K562 (cell line): ENCODE data around the gene FBXO46. TPM values are rescaled to one million over a fixed set of nuclear protein-coding genes. Genes with fewer than 3 reads are reported as not detected.

ENCODE experiments used
- ARHGAP35 ChIP-seq: fragments of 450-650 bp; IDR thresholded peaks from 2 replicates; pipeline ENCODE4 v1.6.1; 2018; ENCODE audit not compliant: partially characterized antibody
- BRF2 ChIP-seq: IDR thresholded peaks from 3 replicates; pipeline ENCODE4 v1.6.1; 2011; ENCODE audit warnings: borderline replicate concordance, mild to moderate bottlenecking; ENCODE audit not compliant: insufficient read length, insufficient read depth
- CREM ChIP-seq: IDR thresholded peaks from 2 replicates; pipeline ENCODE4 v1.6.1; 2014; ENCODE audit warnings: antibody characterized with exemption, low read depth
- CXXC5 ChIP-seq: fragments of 250-450 bp; sonication (Bioruptor Pico); IDR thresholded peaks from 2 replicates; pipeline ENCODE4 v1.8.0; 2022; ENCODE audit warnings: inconsistent platforms, mild to moderate bottlenecking, moderate library complexity
- HMG20A ChIP-seq: fragments of 450-650 bp; formaldehyde crosslinking; conservative IDR thresholded peaks from 2 replicates; pipeline ENCODE4 v1.4.0; 2020; ENCODE audit warnings: mild to moderate bottlenecking, mixed read lengths
- KDM2B ChIP-seq: fragments of 250-450 bp; sonication (Bioruptor Pico); IDR thresholded peaks from 2 replicates; pipeline ENCODE4 v1.8.0; 2021; ENCODE audit warnings: mild to moderate bottlenecking, moderate library complexity
- MTA3 ChIP-seq: fragments of 450-650 bp; formaldehyde crosslinking; IDR thresholded peaks from 2 replicates; pipeline ENCODE4 v1.6.1; 2017; ENCODE audit warnings: mild to moderate bottlenecking, borderline replicate concordance
- MYNN ChIP-seq, 2 experiments: sonication (generic); formaldehyde crosslinking in 1 of 2; IDR thresholded peaks; 2 replicates each; pipeline versions ENCODE4 v1.5.0 to v1.6.1; 2016 to 2020; ENCODE audit warnings: antibody characterized with exemption in 1 of 2, missing genetic modification reagents in 1 of 2
- PHB ChIP-seq: fragments of 250-450 bp; sonication (Bioruptor Pico); IDR thresholded peaks from 2 replicates; pipeline ENCODE4 v1.5.0; 2021
- POLR2A ChIP-seq: fragments of 450-650 bp; conservative IDR thresholded peaks from 2 replicates; pipeline ENCODE4 v1.6.1; 2016
- RAD51 ChIP-seq: fragments of 450-650 bp; IDR thresholded peaks from 2 replicates; pipeline ENCODE4 v1.7.1; 2016; ENCODE audit warnings: low read depth, mild to moderate bottlenecking, borderline replicate concordance
- RBFOX2 ChIP-seq: fragments of 200-400 bp; formaldehyde crosslinking; IDR thresholded peaks from 2 replicates; pipeline ENCODE4 v1.6.1; 2017; ENCODE audit warnings: low read depth, mild to moderate bottlenecking, low read length, moderate library complexity
- RFX1 ChIP-seq: fragments of 450-650 bp; IDR thresholded peaks from 2 replicates; pipeline ENCODE4 v1.6.1; 2016; ENCODE audit warnings: mild to moderate bottlenecking, moderate library complexity
- RFX5 ChIP-seq: IDR thresholded peaks from 2 replicates; pipeline ENCODE4 v1.6.1; 2011; ENCODE audit warnings: low read depth, mild to moderate bottlenecking, improper control_type of control experiment, low read length
- RNF2 ChIP-seq: sonication (generic); IDR thresholded peaks from 2 replicates; pipeline ENCODE4 v1.6.1; 2016
- SAP30 ChIP-seq: fragments of 200-600 bp; sonication (generic); IDR thresholded peaks from 2 replicates; pipeline ENCODE4 v1.6.1; 2012; ENCODE audit warnings: borderline replicate concordance, low read depth, mild to moderate bottlenecking, moderate library complexity, low read length, control low read depth, inconsistent platforms; ENCODE audit not compliant: insufficient read depth, poor library complexity, severe bottlenecking
- SIN3B ChIP-seq: fragments of 450-650 bp; IDR thresholded peaks from 2 replicates; pipeline ENCODE4 v1.6.1; 2017; ENCODE audit warnings: low read depth, mild to moderate bottlenecking, moderate library complexity
- SMARCA4 ChIP-seq: fragments of 450-650 bp; IDR thresholded peaks from 2 replicates; pipeline ENCODE4 v1.6.1; 2016
- SMARCA5 ChIP-seq: fragments of 450-650 bp; IDR thresholded peaks from 2 replicates; pipeline ENCODE4 v1.6.1; 2016
- USF2 ChIP-seq: sonication (generic); formaldehyde crosslinking; IDR thresholded peaks from 2 replicates; pipeline ENCODE4 v1.5.0; 2020; ENCODE audit warnings: missing genetic modification reagents
- ZBTB1 ChIP-seq: sonication (generic); formaldehyde crosslinking; IDR thresholded peaks from 2 replicates; pipeline ENCODE4 v1.8.1; 2023; ENCODE audit warnings: missing genetic modification reagents, low read depth, mild to moderate bottlenecking, borderline replicate concordance
- ZNF134 ChIP-seq: fragments of 250-450 bp; sonication (Bioruptor Pico); conservative IDR thresholded peaks from 2 replicates; pipeline ENCODE4 v1.4.0; 2020
- ZNF277 ChIP-seq: fragments of 250-450 bp; sonication (Bioruptor Pico); IDR thresholded peaks from 2 replicates; pipeline ENCODE4 v1.8.0; 2022; ENCODE audit warnings: inconsistent platforms, mild to moderate bottlenecking, moderate library complexity, borderline replicate concordance
- ZNF398 ChIP-seq: fragments of 250-450 bp; sonication (Bioruptor Pico); IDR thresholded peaks from 2 replicates; pipeline ENCODE4 v1.8.0; 2021; ENCODE audit warnings: moderate library complexity, mild to moderate bottlenecking, inconsistent platforms
- ZNF75A ChIP-seq: fragments of 450-650 bp; formaldehyde crosslinking; IDR thresholded peaks from 2 replicates; pipeline ENCODE4 v1.4.0; 2020; ENCODE audit warnings: mild to moderate bottlenecking
- polyA plus RNA-seq, 8 experiments: library from polyadenylated mRNA; depleted of rRNA in 4 of 8; stranded (reverse) in 5 of 8; unstranded in 3 of 8; fragments of >200 nt; fragmentation: Nextera tagmentation in 2 of 8; fragmentation: Illumina TruSeq in 1 of 8; extraction: Ambion mirVana in 2 of 8; extraction: Trizol in 1 of 8; gene quantifications; 2 replicates each; pipeline versions ENCODE4 v1.2.1 to v1.2.3, GENCODE V29; 2011 to 2014; ENCODE audit warnings: inconsistent platforms in 1 of 8, missing spikeins in 1 of 8
- total RNA-seq, 7 experiments: library from RNA; depleted of rRNA in 6 of 7; stranded (reverse); fragments of >200 nt in 6 of 7; fragmentation: Illumina TruSeq in 2 of 7; extraction: Trizol in 2 of 7; gene quantifications; 2 replicates each; pipeline versions ENCODE4 v1.2.1 to v1.2.3, GENCODE V29; 2011 to 2021; ENCODE audit warnings: low replicate concordance in 1 of 7

Gene FBXO46
- total and polyA plus RNA-seq, 9 of the 15 experiments (the other 6 are each of a cell fraction or from before 2014, with no cell fraction given): 1.5 to 36.1 (median 7.3) TPM

GRCh38 chr19:45717131-45717982 lies 13.3 kb downstream of the FBXO46 start (continued):
- peak; percentile 96 for TF ChIP-seq USF2
- no peak for TF ChIP-seq BRF2
- TF ChIP-seq SIN3B: no peak; the same call in 1 of the 2 replicates
- no peak for TF ChIP-seq KDM2B (CRISPR knock-in tag)
- TF ChIP-seq MTA3: peak; percentile 77
- peak; percentile 94 for TF ChIP-seq RNF2
- no peak for TF ChIP-seq ZNF134 (CRISPR knock-in tag)
- TF ChIP-seq SAP30: no peak
- peak; percentile 32; the same call in 1 of the 2 replicates for TF ChIP-seq RFX5
- TF ChIP-seq PHB: no peak
- no peak for TF ChIP-seq ZNF75A (CRISPR knock-in tag)
- TF ChIP-seq RAD51: peak; percentile 92
- peak; percentile 80 for TF ChIP-seq RBFOX2
- TF ChIP-seq MYNN (IDR thresholded peaks at IDR 0.05): peak; percentile 72; the same call in 1 of the 2 replicates
- no peak for TF ChIP-seq MYNN (CRISPR knock-in tag; IDR thresholded peaks at IDR 0.05)
- TF ChIP-seq POLR2A: peak; percentile 70
- TF ChIP-seq ZNF398: no peak
- no peak for TF ChIP-seq SMARCA5
- no peak for TF ChIP-seq ZBTB1
- TF ChIP-seq ZNF277: no peak
- TF ChIP-seq CXXC5 (CRISPR knock-in tag): peak; percentile 77
- TF ChIP-seq SMARCA4: no peak
- peak; percentile 94 for TF ChIP-seq CREM
- no peak for TF ChIP-seq HMG20A (CRISPR knock-in tag)
- peak; percentile 81 for TF ChIP-seq RFX1
- TF ChIP-seq ARHGAP35: no peak
